ENCODE results near the gene C11orf52. TPM values are rescaled to one million over a fixed set of nuclear protein-coding genes. Genes with fewer than 3 reads are reported as not detected.

The C11orf52 gene
- total RNA-seq, 4 donors from 2014 or later = 4.1 to 15.7 (median 10.4) TPM

DNA sequence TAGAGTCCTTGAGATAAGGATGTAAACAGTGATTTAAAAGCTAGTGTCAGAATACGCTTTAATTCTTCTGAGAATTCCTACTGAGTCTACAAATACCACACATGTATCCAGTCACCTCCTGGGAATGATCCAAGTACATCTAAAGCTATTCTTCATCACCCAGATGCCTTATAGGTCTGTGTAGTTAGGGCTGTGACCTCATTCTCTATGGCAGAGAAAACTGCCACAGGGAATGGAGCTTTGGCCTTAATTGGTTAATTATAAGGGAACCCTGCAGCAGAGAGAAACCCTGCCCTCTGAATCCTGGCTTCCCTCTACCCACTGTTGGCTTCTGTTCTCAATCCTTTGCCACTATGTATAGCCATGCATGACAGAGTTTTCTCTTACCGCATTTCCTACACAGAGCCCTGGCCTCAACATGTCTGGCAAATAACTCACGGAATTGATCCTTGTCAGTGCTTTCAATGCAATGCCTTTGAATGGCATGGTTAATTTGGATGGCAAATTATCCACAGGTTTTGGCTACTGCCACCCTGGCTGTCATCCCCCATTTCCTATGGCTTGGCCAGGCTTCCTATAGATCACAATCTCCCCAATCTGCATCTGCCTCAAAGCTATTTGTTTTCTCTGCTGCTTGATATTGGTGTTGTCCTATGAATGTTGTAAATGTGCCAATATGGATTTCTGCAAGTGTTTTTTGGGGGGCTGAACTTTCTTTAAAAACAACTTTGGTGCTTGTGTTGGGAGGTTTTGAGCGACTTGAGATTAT lies 21.3 kb downstream of the C11orf52 start:
- Histone ChIP-seq H3K27ac (peak overlapping the region in 1 of 4 donors; percentile 67), H3K4me1 (peaks cover 0 to 30% (median 0%) of the 10 kb centered on the region in 4 donors), H3K9me3 (no peaks in the 10 kb centered on the region), H3K27me3 (no peaks in the 10 kb centered on the region), H3K36me3 (no peaks in the 10 kb centered on the region), H3K4me3 (no peak overlapping the region)
- DNase-seq = no peak
- TF ChIP-seq, protein P1, sequence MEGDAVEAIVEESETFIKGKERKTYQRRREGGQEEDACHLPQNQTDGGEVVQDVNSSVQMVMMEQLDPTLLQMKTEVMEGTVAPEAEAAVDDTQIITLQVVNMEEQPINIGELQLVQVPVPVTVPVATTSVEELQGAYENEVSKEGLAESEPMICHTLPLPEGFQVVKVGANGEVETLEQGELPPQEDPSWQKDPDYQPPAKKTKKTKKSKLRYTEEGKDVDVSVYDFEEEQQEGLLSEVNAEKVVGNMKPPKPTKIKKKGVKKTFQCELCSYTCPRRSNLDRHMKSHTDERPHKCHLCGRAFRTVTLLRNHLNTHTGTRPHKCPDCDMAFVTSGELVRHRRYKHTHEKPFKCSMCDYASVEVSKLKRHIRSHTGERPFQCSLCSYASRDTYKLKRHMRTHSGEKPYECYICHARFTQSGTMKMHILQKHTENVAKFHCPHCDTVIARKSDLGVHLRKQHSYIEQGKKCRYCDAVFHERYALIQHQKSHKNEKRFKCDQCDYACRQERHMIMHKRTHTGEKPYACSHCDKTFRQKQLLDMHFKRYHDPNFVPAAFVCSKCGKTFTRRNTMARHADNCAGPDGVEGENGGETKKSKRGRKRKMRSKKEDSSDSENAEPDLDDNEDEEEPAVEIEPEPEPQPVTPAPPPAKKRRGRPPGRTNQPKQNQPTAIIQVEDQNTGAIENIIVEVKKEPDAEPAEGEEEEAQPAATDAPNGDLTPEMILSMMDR (IDR thresholded peaks at IDR 0.05) = no peak
- TF ChIP-seq POLR2A (IDR thresholded peaks at IDR 0.05) = no peak

DNA sequence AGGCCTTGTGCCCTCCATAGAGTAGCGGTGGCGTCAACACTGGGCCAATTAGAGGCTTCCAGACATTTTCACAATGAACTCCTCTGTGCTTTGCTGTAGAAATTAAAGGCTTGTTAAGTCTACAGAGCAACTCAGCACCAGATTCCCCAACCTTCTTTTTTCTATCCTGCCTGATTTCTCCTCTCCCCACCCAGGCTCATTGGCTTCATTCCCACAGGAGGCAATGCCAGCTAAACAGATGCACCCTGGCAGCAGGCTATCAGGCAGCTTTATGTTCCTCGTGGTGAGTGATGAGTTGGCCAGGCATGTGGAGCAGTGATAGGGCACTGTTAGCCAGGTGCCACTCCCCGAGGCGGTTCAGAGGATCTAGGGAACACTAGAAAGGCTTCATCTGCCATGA lies 23.2 kb downstream of the C11orf52 start:
- no peaks in the 10 kb centered on the region for H3K27me3 ChIP-seq
- TF ChIP-seq, protein P1 (IDR thresholded peaks at IDR 0.05) = no peak
- no peak overlapping the region for H3K4me3 ChIP-seq
- H3K4me1 ChIP-seq = peaks cover 0 to 14% (median 0%) of the 10 kb centered on the region in 4 donors
- H3K9me3 ChIP-seq = no peaks in the 10 kb centered on the region
- H3K27ac ChIP-seq = no peak overlapping the region
- no peak for DNase-seq
- no peaks in the 10 kb centered on the region for H3K36me3 ChIP-seq

DNA sequence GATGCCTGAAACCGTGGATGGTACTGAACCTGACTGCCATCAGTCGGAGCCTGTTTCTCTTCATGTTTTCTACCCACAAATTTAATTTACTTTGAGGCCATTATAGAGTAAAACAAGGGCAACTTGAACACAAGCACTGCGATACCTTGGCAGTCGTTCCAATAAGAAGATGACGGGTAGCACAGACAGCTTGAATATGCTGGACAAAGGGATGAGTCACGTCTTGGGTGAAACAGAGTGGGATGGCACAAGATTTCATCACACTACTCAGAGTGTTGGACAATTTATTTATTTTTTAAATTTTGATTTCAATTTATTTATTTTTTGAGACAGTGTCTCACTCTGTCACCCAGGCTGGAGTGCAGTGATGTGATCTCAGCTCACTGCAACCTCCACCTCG lies 24.1 kb downstream of the C11orf52 start:
- no peak overlapping the region for H3K4me3 ChIP-seq
- DNase-seq = no peak
- no peak overlapping the region for H3K27ac ChIP-seq

DNA sequence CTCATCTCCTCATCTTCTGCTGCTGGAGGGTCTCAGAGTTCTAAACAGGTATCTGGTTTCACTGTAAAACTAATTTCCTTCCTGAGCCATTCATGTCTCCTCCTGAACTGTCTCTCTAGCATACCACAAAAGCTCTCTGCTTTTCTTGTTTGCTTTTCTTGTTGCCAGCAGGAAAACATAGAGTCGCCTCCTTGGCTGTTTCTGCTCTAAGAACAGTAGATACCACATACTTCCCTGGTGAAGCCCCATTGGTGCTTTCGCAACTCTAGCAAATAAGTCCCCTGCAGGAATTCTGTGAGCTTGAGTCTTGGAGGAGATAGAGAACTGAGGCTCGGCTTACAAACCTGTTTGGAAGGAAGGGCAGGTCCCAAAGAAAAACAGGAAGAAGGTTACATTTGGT lies 25.4 kb downstream of the C11orf52 start:
- H3K27ac ChIP-seq = peak overlapping the region in 1 of 4 donors; percentile 13
- no peaks in the 10 kb centered on the region for H3K9me3 ChIP-seq
- no peak overlapping the region for H3K4me3 ChIP-seq
- H3K4me1 ChIP-seq = no peaks in the 10 kb centered on the region
- H3K36me3 ChIP-seq = no peaks in the 10 kb centered on the region
- H3K27me3 ChIP-seq = no peaks in the 10 kb centered on the region
- DNase-seq = no peak
- TF ChIP-seq POLR2A (IDR thresholded peaks at IDR 0.05) = no peak
- TF ChIP-seq, protein P1 (IDR thresholded peaks at IDR 0.05) = no peak

More for the DNA sequence above, 24.1 kb downstream of the C11orf52 start:
- Histone ChIP-seq H3K36me3 (no peaks in the 10 kb centered on the region), H3K4me1 (peaks cover 0 to 9% (median 0%) of the 10 kb centered on the region in 4 donors), H3K27me3 (no peaks in the 10 kb centered on the region), H3K9me3 (no peaks in the 10 kb centered on the region)
- TF ChIP-seq, protein P1 (IDR thresholded peaks at IDR 0.05) = no peak
- TF ChIP-seq POLR2A (IDR thresholded peaks at IDR 0.05) = no peak

DNA sequence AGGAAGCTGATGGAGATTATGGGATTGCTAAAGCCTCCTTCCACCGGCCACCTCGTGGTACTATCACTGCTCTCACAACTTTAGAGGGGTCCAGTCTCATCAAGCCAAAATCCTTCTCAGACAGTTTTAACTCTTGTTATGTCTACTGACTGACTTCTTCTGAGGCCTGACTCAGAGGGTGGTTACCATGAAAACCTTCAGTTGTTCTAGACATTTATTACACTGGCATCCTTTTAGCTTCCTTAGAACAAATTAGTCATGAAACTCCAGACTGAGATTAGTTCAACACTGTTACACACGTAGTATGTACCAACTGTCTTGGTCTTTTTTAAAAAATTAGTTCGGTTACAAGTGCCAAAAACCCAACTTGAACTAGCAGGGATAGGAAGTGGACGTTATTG lies 25.9 kb downstream of the C11orf52 start:
- no peaks in the 10 kb centered on the region for H3K9me3 ChIP-seq
- no peak overlapping the region for H3K4me3 ChIP-seq
- peak overlapping the region in 1 of 4 donors; percentile 13 for H3K27ac ChIP-seq
- no peaks in the 10 kb centered on the region for H3K36me3 ChIP-seq
- no peaks in the 10 kb centered on the region for H3K27me3 ChIP-seq
- TF ChIP-seq POLR2A (IDR thresholded peaks at IDR 0.05) = no peak
- TF ChIP-seq, protein P1 (IDR thresholded peaks at IDR 0.05) = no peak
- DNase-seq = no peak
- no peaks in the 10 kb centered on the region for H3K4me1 ChIP-seq

Data from Peyer's patch (tissue), 4 donors.